WI38 (cell line): ENCODE data around the gene ZBTB20.

Source experiments
- H3K4me3 ChIP-seq: 2 replicates; pipeline ENCODE4 v1.5.1; 2011; ENCODE audit warnings: low read depth, mild to moderate bottlenecking, control low read depth, low read length
- TF ChIP-seq, protein P1 (sequence below): IDR thresholded peaks from 2 replicates; pipeline ENCODE4 v1.5.1; 2012; ENCODE audit warnings: low read depth, mild to moderate bottlenecking, control low read depth, low read length

ZBTB20 gene

DNA sequence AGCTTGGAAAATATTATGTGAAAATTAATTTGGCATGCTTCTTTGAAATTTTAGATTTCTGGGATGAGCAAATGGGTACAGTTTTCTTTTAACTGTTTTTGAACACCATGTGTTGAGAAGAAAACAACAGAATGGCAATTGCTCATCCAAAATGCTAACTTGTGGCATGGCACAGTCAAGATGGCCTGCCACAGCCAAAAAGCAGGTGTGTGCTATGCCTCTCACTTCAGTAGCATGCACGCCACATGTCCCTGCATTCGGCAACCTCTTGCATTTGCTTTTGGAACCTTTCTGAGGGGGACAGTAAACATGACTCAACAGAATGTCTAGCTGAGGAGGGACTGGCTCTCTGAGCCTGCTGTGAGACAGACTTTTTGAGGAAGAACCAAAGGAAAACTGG lies 714.8 kb downstream of the ZBTB20 start:
- no peak overlapping the region for H3K4me3 ChIP-seq
- TF ChIP-seq, protein P1, sequence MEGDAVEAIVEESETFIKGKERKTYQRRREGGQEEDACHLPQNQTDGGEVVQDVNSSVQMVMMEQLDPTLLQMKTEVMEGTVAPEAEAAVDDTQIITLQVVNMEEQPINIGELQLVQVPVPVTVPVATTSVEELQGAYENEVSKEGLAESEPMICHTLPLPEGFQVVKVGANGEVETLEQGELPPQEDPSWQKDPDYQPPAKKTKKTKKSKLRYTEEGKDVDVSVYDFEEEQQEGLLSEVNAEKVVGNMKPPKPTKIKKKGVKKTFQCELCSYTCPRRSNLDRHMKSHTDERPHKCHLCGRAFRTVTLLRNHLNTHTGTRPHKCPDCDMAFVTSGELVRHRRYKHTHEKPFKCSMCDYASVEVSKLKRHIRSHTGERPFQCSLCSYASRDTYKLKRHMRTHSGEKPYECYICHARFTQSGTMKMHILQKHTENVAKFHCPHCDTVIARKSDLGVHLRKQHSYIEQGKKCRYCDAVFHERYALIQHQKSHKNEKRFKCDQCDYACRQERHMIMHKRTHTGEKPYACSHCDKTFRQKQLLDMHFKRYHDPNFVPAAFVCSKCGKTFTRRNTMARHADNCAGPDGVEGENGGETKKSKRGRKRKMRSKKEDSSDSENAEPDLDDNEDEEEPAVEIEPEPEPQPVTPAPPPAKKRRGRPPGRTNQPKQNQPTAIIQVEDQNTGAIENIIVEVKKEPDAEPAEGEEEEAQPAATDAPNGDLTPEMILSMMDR, result no peak

DNA sequence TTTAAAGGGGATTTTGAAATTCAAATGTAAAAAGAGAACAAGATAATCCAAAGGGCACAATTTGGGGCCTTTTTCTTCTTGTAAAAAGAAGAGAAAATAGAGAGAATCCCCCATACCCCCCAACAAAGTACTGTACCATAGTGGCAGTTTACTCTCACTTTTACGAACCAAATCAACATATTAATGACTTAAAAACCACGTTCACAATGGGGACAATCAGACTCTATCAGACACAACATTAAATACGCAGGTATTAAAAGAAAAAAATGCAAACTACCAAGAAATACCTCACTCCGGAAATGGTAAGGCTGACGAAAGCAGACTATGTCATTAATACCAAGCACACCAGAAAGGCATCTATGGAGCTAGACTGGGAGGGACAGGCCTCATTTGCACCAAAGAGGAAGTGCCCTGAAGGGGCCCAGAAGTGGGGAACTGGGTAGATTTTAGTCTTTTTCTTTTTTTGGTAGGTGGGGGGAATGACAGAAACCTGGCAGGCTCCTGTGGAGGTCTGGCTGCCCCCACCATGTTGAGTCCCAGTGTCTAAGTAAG lies 719.0 kb downstream of the ZBTB20 start:
- no peak overlapping the region for H3K4me3 ChIP-seq
- TF ChIP-seq, protein P1, result no peak

- TF ChIP-seq, protein P1, result no peak
- no peak overlapping the region for H3K4me3 ChIP-seq
Observed at GRCh38 chr3:114427285-114428043, 719.6 kb downstream of the ZBTB20 start.

DNA sequence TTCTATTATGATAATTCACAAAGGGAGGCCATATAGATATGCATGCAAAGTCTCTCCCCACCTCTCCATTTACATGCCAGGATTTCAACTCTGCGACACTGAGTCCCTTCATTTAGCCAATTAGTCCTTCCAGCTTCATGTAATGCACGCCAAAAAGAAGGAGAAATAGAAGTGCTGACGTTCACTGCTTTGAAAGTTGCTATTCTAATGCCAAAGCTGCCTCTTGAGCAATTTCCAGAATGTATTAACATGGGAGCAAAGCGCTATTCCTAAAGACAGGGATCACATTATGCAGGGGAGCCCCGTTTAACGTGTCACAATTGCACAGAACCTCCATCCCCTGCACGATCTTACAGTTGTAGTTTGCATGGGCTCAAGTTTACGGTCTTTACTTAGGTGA lies 722.8 kb downstream of the ZBTB20 start:
- no peak overlapping the region for H3K4me3 ChIP-seq
- TF ChIP-seq, protein P1, result no peak

DNA sequence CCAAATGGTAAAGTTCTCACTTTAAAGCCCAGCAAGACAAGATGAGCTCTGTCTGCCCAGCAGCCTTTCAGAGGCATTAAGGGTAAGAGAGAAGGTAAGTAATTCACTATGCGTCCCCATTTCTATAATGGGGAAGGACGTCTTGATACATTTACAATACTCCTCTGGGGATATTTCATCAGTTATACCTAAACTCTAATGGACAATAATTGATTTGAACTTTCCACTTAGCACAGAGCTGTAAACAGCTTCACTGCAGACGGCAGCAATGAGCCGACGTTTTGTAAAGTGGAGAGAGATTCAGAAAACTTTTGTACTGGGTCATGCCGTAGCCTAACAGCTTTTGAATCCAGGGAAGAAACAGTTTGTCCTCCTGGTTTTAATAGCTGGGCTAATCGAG lies 725.9 kb downstream of the ZBTB20 start:
- TF ChIP-seq, protein P1, result no peak
- no peak overlapping the region for H3K4me3 ChIP-seq

DNA sequence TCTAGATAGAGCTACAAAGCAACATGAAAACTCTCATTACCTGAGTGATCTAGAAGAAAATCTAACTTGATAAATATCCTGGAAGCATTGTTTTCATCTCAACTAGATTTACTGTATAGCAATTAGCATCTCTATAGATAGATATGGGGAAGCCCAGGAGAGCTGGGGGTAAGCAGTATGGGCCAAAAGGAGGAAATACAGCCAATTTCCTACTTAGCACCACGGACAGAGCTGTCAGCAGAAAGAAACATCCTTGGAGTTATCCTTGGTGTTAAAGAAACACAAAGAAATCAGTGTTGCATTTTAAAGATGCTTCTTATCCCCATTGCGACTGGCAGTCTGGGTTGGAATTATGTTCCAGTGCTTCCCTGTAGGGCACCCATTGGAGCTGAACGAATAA lies 727.0 kb downstream of the ZBTB20 start:
- TF ChIP-seq, protein P1, result no peak

DNA sequence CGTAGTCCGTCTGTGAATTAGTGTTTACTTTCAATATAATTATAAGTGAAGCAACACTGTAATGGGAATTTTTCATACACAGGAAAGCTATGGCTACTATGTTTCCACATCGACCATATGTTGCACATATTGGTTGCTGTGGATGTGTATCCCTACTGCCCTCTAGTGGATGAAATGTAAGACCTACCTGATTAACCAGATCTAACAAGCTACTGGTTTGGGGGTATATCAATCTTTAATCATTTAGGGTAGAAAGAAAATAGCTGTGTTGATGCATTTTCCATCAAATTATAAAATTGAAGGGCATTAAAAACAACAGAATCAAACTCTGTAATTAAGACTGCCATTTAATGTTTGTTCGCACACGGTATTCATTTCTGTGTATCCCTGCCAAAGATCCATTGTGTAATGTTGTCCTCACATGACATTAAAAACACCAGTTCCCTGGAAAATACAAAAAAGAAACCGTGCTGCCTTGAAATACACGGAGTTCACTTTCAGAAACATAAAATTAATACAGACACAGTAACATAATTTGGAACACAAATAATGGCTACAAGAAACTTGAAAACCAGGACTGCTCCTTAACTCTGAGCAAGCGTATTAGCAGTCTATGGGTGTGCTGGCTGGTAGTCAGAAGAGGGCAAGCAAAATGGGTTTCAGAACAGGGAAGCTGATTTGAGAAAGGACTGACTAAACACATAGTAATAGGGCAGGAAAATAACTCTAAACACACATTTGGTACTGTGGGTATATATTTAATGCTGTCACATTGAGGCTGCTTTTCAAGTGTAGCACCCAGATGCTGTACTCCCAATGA lies 728.2 kb downstream of the ZBTB20 start:
- no peak overlapping the region for H3K4me3 ChIP-seq
- TF ChIP-seq, protein P1, result peak; percentile 15; the same call in 1 of the 2 replicates

More for the DNA sequence above, 727.0 kb downstream of the ZBTB20 start:
- H3K4me3 ChIP-seq, result no peak overlapping the region
